Smooth muscle cell (in vitro differentiated cells): ENCODE measurements around the gene TTLL5. TPM values are rescaled to one million over a fixed set of nuclear protein-coding genes. Genes with fewer than 3 reads are reported as not detected.

ENCODE experiments used
- DNase-seq: peaks from one replicate; lab custom pipeline; 2025; ENCODE audit not compliant: unreplicated experiment; lab: John Stamatoyannopoulos, UW
- H2AFZ ChIP-seq: fragments of 200-600 bp; sonication (generic); 2 replicates; pipeline ENCODE4 v1.6.0; 2016; ENCODE audit warnings: antibody characterized with exemption, low read depth, mild to moderate bottlenecking
- H3F3A ChIP-seq: fragments of 200-600 bp; sonication (generic); 2 replicates; pipeline ENCODE4 v1.6.0; 2017; ENCODE audit warnings: antibody characterized with exemption, low read depth
- H3K27ac ChIP-seq: fragments of 200-600 bp; sonication (generic); 2 replicates; pipeline ENCODE4 v1.5.1; 2016; ENCODE audit warnings: low read depth, mild to moderate bottlenecking
- H3K27me3 ChIP-seq: fragments of 200-600 bp; sonication (generic); 2 replicates; pipeline ENCODE4 v1.6.1; 2016; ENCODE audit warnings: low read depth, mild to moderate bottlenecking
- H3K36me3 ChIP-seq: fragments of 200-600 bp; sonication (generic); 2 replicates; pipeline ENCODE4 v1.5.1; 2016; ENCODE audit warnings: low read depth
- H3K4me1 ChIP-seq: fragments of 200-600 bp; sonication (generic); 2 replicates; pipeline ENCODE4 v1.5.1; 2016; ENCODE audit warnings: low read depth
- H3K4me2 ChIP-seq: fragments of 200-600 bp; sonication (generic); 2 replicates; pipeline ENCODE4 v1.6.0; 2016; ENCODE audit warnings: mild to moderate bottlenecking
- H3K4me3 ChIP-seq: fragments of 200-600 bp; sonication (generic); 2 replicates; pipeline ENCODE4 v1.5.1; 2016; ENCODE audit warnings: mild to moderate bottlenecking
- H3K79me2 ChIP-seq: fragments of 200-600 bp; sonication (generic); 2 replicates; pipeline ENCODE4 v1.6.0; 2016; ENCODE audit warnings: low read depth, mild to moderate bottlenecking
- H3K9ac ChIP-seq: fragments of 200-600 bp; sonication (generic); 2 replicates; pipeline ENCODE4 v1.6.0; 2016; ENCODE audit warnings: low read depth
- H3K9me3 ChIP-seq: fragments of 200-600 bp; sonication (generic); replicated peaks from 2 replicates; pipeline ENCODE4 v1.5.1; 2016; ENCODE audit warnings: low read depth
- H4K20me1 ChIP-seq: fragments of 200-600 bp; sonication (generic); 2 replicates; pipeline ENCODE4 v1.6.0; 2016; ENCODE audit warnings: low read depth
- CTCF ChIP-seq: fragments of 200-600 bp; sonication (generic); IDR thresholded peaks from 2 replicates; pipeline ENCODE4 v1.5.1; 2017; ENCODE audit warnings: borderline replicate concordance, mild to moderate bottlenecking, antibody characterized with exemption; ENCODE audit not compliant: insufficient read depth, poor library complexity, severe bottlenecking
- WGBS: methylation state at CpG from one replicate; pipeline ENCODE4 v1.1.7; 2016; ENCODE audit warnings: low lambda C conversion rate; 5-methylcytosine and 5-hydroxymethylcytosine counted together
- polyA plus RNA-seq: library from polyadenylated mRNA; unstranded; fragments of >200 nt; fragmentation: Nextera tagmentation; extraction: Ambion mirVana; gene quantifications from 2 replicates; pipeline ENCODE4 v1.2.1, GENCODE V29; 2016
- total RNA-seq: library from RNA; depleted of rRNA; stranded (reverse); fragments of >200 nt; gene quantifications from 2 replicates; pipeline ENCODE4 v1.2.3, GENCODE V29; 2014

TTLL5 gene
- total and polyA plus RNA-seq, 2 experiments from 2014 or later: 12.6 to 38.0 TPM

DNA sequence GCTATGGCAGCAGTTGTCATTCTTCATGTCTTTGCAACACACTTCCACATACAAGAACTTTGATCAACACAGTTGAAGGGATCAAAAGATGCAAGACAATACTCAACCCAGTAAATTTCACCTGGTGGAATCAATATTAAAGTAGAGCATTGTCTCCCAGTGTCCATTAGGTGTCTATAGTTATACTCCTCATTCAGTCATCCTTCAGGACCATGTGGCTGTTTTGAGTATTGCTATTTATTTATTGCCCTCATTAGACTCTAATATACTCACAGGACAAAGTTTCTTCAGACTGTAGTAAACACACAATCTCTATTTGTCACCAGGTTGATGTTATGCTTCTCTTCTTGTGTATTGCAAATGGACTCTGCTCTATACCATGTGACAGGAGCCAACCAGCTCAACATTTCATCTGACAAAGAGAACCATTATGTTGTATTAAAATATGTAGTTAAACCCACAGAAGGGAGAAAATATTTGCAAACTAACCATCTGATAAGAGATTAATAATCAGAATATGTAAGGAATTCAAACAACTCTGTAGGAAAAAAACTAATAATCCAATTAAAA, 174.2 kb downstream of the TTLL5 start:
- H3K4me2 ChIP-seq: no peak overlapping the region
- no peaks in the 10 kb centered on the region for H3K36me3 ChIP-seq
- no peaks in the 10 kb centered on the region for H3K79me2 ChIP-seq
- H3K9ac ChIP-seq: no peak overlapping the region
- no peaks in the 10 kb centered on the region for H3K9me3 ChIP-seq
- H2AFZ ChIP-seq: no peak overlapping the region
- no peaks in the 10 kb centered on the region for H3F3A ChIP-seq
- H3K27me3 ChIP-seq: no peaks in the 10 kb centered on the region
- no peaks in the 10 kb centered on the region for H4K20me1 ChIP-seq
- no peak for TF ChIP-seq CTCF
- no peak overlapping the region for H3K4me3 ChIP-seq
- no peak for DNase-seq
- no peak overlapping the region for H3K27ac ChIP-seq
- H3K4me1 ChIP-seq: no peaks in the 10 kb centered on the region

- Histone ChIP-seq H3K9ac (no peak overlapping the region), H3K79me2 (no peaks in the 10 kb centered on the region), H3K4me2 (no peak overlapping the region), H3K36me3 (no peaks in the 10 kb centered on the region), H3K9me3 (no peaks in the 10 kb centered on the region), H3K4me1 (no peaks in the 10 kb centered on the region), H2AFZ (no peak overlapping the region), H3F3A (no peaks in the 10 kb centered on the region), H3K4me3 (no peak overlapping the region), H4K20me1 (no peaks in the 10 kb centered on the region), H3K27me3 (no peaks in the 10 kb centered on the region), H3K27ac (no peak overlapping the region)
- DNase-seq: no peak
- no peak for TF ChIP-seq CTCF
- WGBS: 96% methylated on average over 1 of the region's 1 CpG
Measured at GRCh38 chr14:75835737-75836136, 174.7 kb downstream of the TTLL5 start.

GRCh38 chr14:75837151-75837787, 176.2 kb downstream of the TTLL5 start:
- Histone ChIP-seq H3K9ac (no peak overlapping the region), H4K20me1 (no peaks in the 10 kb centered on the region), H3K79me2 (no peaks in the 10 kb centered on the region), H3F3A (no peaks in the 10 kb centered on the region), H3K36me3 (no peaks in the 10 kb centered on the region), H2AFZ (no peak overlapping the region), H3K9me3 (no peaks in the 10 kb centered on the region), H3K27me3 (no peaks in the 10 kb centered on the region), H3K4me3 (no peak overlapping the region), H3K27ac (no peak overlapping the region), H3K4me2 (no peak overlapping the region), H3K4me1 (no peaks in the 10 kb centered on the region)
- 98% methylated on average over 3 of the region's 3 CpGs for WGBS
- no peak for DNase-seq
- TF ChIP-seq CTCF: no peak

DNA sequence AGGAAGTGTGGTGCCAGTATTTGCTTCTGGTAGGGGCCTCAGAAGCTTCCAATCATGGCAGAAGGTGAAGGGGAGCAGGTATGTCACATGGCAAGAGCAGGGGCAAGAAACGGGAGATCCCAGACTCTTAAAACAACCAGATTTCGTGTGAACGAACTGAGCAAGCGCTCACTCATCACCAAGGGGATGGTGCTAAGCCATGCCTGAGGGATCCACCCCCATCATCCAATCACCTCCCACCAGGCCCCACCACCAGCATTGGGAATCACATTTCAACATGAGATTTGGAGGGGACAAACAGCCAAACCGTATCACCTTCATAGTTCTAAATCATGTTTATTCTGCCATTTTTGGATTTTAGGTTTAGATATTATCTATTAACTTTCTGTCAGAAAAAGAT, 179.9 kb downstream of the TTLL5 start:
- WGBS: 94% methylated on average over 5 of the region's 5 CpGs
- no peak overlapping the region for H3K4me3 ChIP-seq
- TF ChIP-seq CTCF: no peak

More for the DNA sequence above, 179.9 kb downstream of the TTLL5 start:
- Histone ChIP-seq H3K27me3 (no peaks in the 10 kb centered on the region), H3K4me2 (no peak overlapping the region), H3K79me2 (no peaks in the 10 kb centered on the region), H3K9ac (no peak overlapping the region), H3K9me3 (no peaks in the 10 kb centered on the region), H4K20me1 (no peaks in the 10 kb centered on the region), H3K4me1 (peaks cover 9% of the 10 kb centered on the region), H3K36me3 (no peaks in the 10 kb centered on the region), H3F3A (no peaks in the 10 kb centered on the region), H3K27ac (no peak overlapping the region), H2AFZ (no peak overlapping the region)
- DNase-seq: no peak
